HEK293 (cell line): ENCODE data around the gene IGF1R.

Experiments
- CTCF ChIA-PET: fragments of 350-600 bp; formaldehyde crosslinking; extraction: SDS; loops from one replicate; lab custom pipeline; 2021; ENCODE audit warnings: antibody characterized with exemption; lab: Yijun Ruan, JAX
- POLR2A ChIA-PET: fragments of 300-600 bp; formaldehyde crosslinking; extraction: SDS; loops from one replicate; lab custom pipeline; 2020; ENCODE audit warnings: antibody characterized with exemption, inconsistent platforms; lab: Yijun Ruan, JAX
- H3K27ac ChIP-seq: fragments of 200-500 bp; sonication (Bioruptor generic); 2 replicates; pipeline ENCODE4 v1.5.1; 2014; ENCODE audit warnings: low read depth, low read length, control low read depth, inconsistent platforms; ENCODE audit errors: extremely low read depth
- H3K36me3 ChIP-seq, 2 experiments: fragments of 200-500 bp in 1 of 2; sonication (Bioruptor generic) in 1 of 2; 1 replicate in 1 of 2; 2 replicates in 1 of 2; pipeline ENCODE4 v1.5.1; 2014 to 2017; ENCODE audit warnings: inconsistent platforms in 2 of 2, low read length in 2 of 2; ENCODE audit not compliant: control insufficient read depth in 2 of 2, insufficient read depth in 1 of 2
- H3K4me1 ChIP-seq: fragments of 200-500 bp; sonication (Bioruptor generic); 2 replicates; pipeline ENCODE4 v1.5.1; 2014; ENCODE audit warnings: mild to moderate bottlenecking, low read length, inconsistent platforms; ENCODE audit not compliant: control insufficient read depth, insufficient read depth
- H3K4me3 ChIP-seq: 2 replicates; pipeline ENCODE4 v1.5.1; 2011; ENCODE audit warnings: low read depth, mild to moderate bottlenecking, control low read depth, low read length, moderate library complexity
- H3K9me3 ChIP-seq: fragments of 200-500 bp; sonication (Bioruptor generic); 2 replicates; pipeline ENCODE4 v1.5.1; 2014; ENCODE audit warnings: low read depth, low read length, inconsistent platforms; ENCODE audit not compliant: control insufficient read depth, insufficient read depth
- ELK4 ChIP-seq: IDR thresholded peaks from 2 replicates; pipeline ENCODE4 v1.6.1; 2011; ENCODE audit warnings: mild to moderate bottlenecking, low read depth, low read length, borderline replicate concordance
- FEZF1 ChIP-seq: fragments of 450-650 bp; formaldehyde crosslinking; IDR thresholded peaks from 2 replicates; pipeline ENCODE4 v1.5.1; 2016; ENCODE audit warnings: missing biosample characterization, missing genetic modification characterization
- GLIS1 ChIP-seq: fragments of 450-650 bp; formaldehyde crosslinking; IDR thresholded peaks from 2 replicates; pipeline ENCODE4 v1.5.1; 2016; ENCODE audit warnings: missing biosample characterization, missing genetic modification characterization
- HOXD13 ChIP-seq: sonication (generic); formaldehyde crosslinking; IDR thresholded peaks from 2 replicates; pipeline ENCODE4 v1.8.0; 2022; ENCODE audit warnings: missing genetic modification reagents, borderline replicate concordance
- KLF10 ChIP-seq: fragments of 450-650 bp; IDR thresholded peaks from 2 replicates; pipeline ENCODE4 v1.5.1; 2018; ENCODE audit warnings: missing biosample characterization, mild to moderate bottlenecking, missing genetic modification characterization
- RBAK ChIP-seq: fragments of 450-650 bp; formaldehyde crosslinking; IDR thresholded peaks from 2 replicates; pipeline ENCODE4 v1.5.1; 2016; ENCODE audit warnings: missing biosample characterization, missing genetic modification characterization
- SALL2 ChIP-seq: fragments of 450-650 bp; formaldehyde crosslinking; IDR thresholded peaks from 2 replicates; pipeline ENCODE4 v1.5.0; 2017; ENCODE audit warnings: missing biosample characterization, mild to moderate bottlenecking, missing genetic modification characterization, borderline replicate concordance
- SP2 ChIP-seq: fragments of 450-650 bp; formaldehyde crosslinking; IDR thresholded peaks from 2 replicates; pipeline ENCODE4 v1.5.1; 2016; ENCODE audit warnings: missing biosample characterization, missing genetic modification characterization
- SP7 ChIP-seq: fragments of 450-650 bp; formaldehyde crosslinking; IDR thresholded peaks from 2 replicates; pipeline ENCODE4 v1.5.1; 2016; ENCODE audit warnings: missing biosample characterization, missing genetic modification characterization
- TSHZ1 ChIP-seq: fragments of 450-650 bp; formaldehyde crosslinking; IDR thresholded peaks from 2 replicates; pipeline ENCODE4 v1.5.1; 2016; ENCODE audit warnings: missing biosample characterization, missing genetic modification characterization, borderline replicate concordance
- WT1 ChIP-seq: fragments of 450-650 bp; formaldehyde crosslinking; IDR thresholded peaks from 2 replicates; pipeline ENCODE4 v1.5.1; 2016; ENCODE audit warnings: missing biosample characterization, missing genetic modification characterization
- ZEB2 ChIP-seq: fragments of 450-650 bp; formaldehyde crosslinking; IDR thresholded peaks from 2 replicates; pipeline ENCODE4 v1.5.1; 2016; ENCODE audit warnings: missing biosample characterization, missing genetic modification characterization
- ZFP69B ChIP-seq: fragments of 450-650 bp; formaldehyde crosslinking; IDR thresholded peaks from 2 replicates; pipeline ENCODE4 v1.5.1; 2016; ENCODE audit warnings: missing biosample characterization, missing genetic modification characterization
- ZNF155 ChIP-seq: fragments of 450-650 bp; formaldehyde crosslinking; IDR thresholded peaks from 2 replicates; pipeline ENCODE4 v1.5.1; 2016; ENCODE audit warnings: missing biosample characterization, missing genetic modification characterization
- ZNF184 ChIP-seq: fragments of 450-650 bp; IDR thresholded peaks from 2 replicates; pipeline ENCODE4 v1.5.1; 2018; ENCODE audit warnings: missing biosample characterization, mild to moderate bottlenecking, missing genetic modification characterization
- ZNF266 ChIP-seq: fragments of 450-650 bp; formaldehyde crosslinking; IDR thresholded peaks from 2 replicates; pipeline ENCODE4 v1.5.1; 2016; ENCODE audit warnings: missing biosample characterization, missing genetic modification characterization, low read depth
- ZNF558 ChIP-seq: fragments of 450-650 bp; formaldehyde crosslinking; IDR thresholded peaks from 2 replicates; pipeline ENCODE4 v1.5.1; 2016; ENCODE audit warnings: missing biosample characterization, missing genetic modification characterization
- ZNF623 ChIP-seq: fragments of 450-650 bp; formaldehyde crosslinking; IDR thresholded peaks from 2 replicates; pipeline ENCODE4 v1.5.1; 2016; ENCODE audit warnings: missing biosample characterization, missing genetic modification characterization
- ZNF626 ChIP-seq: fragments of 450-650 bp; sonication (Bioruptor Pico); formaldehyde crosslinking; IDR thresholded peaks from 2 replicates; pipeline ENCODE4 v1.5.1; 2018; ENCODE audit warnings: missing biosample characterization, missing genetic modification characterization, inconsistent platforms
- ZNF76 ChIP-seq: fragments of 450-650 bp; formaldehyde crosslinking; IDR thresholded peaks from 2 replicates; pipeline ENCODE4; 2016; ENCODE audit warnings: low read depth, missing biosample characterization, missing genetic modification characterization, borderline replicate concordance
- ZNF768 ChIP-seq: fragments of 450-650 bp; formaldehyde crosslinking; IDR thresholded peaks from 2 replicates; pipeline ENCODE4 v1.5.1; 2018; ENCODE audit warnings: missing biosample characterization, mild to moderate bottlenecking, missing genetic modification characterization
- ZNF777 ChIP-seq: fragments of 450-650 bp; formaldehyde crosslinking; IDR thresholded peaks from 2 replicates; pipeline ENCODE4 v1.5.1; 2017; ENCODE audit warnings: missing biosample characterization, missing genetic modification characterization, borderline replicate concordance
- ZNF843 ChIP-seq: fragments of 450-650 bp; formaldehyde crosslinking; IDR thresholded peaks from 2 replicates; pipeline ENCODE4 v1.5.1; 2016; ENCODE audit warnings: missing biosample characterization, missing genetic modification characterization
- ZSCAN23 ChIP-seq: fragments of 450-650 bp; formaldehyde crosslinking; IDR thresholded peaks from 2 replicates; pipeline ENCODE4 v1.5.1; 2016; ENCODE audit warnings: missing biosample characterization, missing genetic modification characterization
- TF ChIP-seq, protein P1 (sequence below): fragments of 450-650 bp; formaldehyde crosslinking; IDR thresholded peaks from 2 replicates; pipeline ENCODE4 v1.5.1; 2016; ENCODE audit warnings: missing biosample characterization, missing genetic modification characterization
- TF ChIP-seq, protein P2 (sequence below): fragments of 450-650 bp; formaldehyde crosslinking; IDR thresholded peaks from 2 replicates; pipeline ENCODE4 v1.5.1; 2016; ENCODE audit warnings: missing biosample characterization, missing genetic modification characterization, low read depth
- TF ChIP-seq, protein P3 (sequence below): fragments of 450-650 bp; formaldehyde crosslinking; IDR thresholded peaks from 2 replicates; pipeline ENCODE4 v1.5.1; 2016; ENCODE audit warnings: missing biosample characterization, missing genetic modification characterization

Gene IGF1R

DNA sequence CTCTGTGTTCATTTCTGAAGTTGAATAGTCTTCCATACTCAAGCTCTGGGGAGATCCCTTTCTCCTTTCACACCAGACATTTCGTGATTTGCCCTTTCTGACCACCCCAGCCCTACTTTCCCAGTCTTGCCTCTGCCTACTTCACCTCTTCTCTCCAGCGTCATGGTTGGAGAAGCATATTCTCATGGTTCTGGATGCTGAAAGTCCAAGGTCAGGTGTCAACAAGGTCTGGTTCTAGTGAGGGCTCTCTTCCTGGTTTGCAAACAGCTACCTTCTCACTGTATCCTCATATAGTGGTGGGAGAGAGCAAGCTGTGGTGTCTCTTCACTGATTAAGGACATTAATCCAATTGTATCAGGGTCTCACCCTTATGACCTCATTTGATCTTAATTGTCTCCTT is 169.4 kb downstream of the IGF1R start:
- POLR2A ChIA-PET, result no interaction called here
- CTCF ChIA-PET, result interaction anchor here (0.6 to 1.1 kb wide), 7 partner anchors 8 to 98 kb away, joined by 3 to 6 read pairs (median 3); no protein-coding TSS in a partner anchor
- Histone ChIP-seq H3K9me3 (no peaks in the 10 kb centered on the region), H3K27ac (no peak overlapping the region), H3K4me3 (no peak overlapping the region), H3K4me1 (peaks cover 13% of the 10 kb centered on the region), H3K36me3 (no peaks in the 10 kb centered on the region)
- TF ChIP-seq HOXD13 (no peak), ZNF266 (no peak), ZFP69B (tag by site-specific recombination) (no peak), RBAK (no peak), ZNF623 (tag by site-specific recombination) (no peak)
- TF ChIP-seq, protein P1, sequence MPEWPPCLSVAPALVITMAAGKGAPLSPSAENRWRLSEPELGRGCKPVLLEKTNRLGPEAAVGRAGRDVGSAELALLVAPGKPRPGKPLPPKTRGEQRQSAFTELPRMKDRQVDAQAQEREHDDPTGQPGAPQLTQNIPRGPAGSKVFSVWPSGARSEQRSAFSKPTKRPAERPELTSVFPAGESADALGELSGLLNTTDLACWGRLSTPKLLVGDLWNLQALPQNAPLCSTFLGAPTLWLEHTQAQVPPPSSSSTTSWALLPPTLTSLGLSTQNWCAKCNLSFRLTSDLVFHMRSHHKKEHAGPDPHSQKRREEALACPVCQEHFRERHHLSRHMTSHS (tag by site-specific recombination), result no peak
- TF ChIP-seq, all 188 proteins: peak for 0

DNA sequence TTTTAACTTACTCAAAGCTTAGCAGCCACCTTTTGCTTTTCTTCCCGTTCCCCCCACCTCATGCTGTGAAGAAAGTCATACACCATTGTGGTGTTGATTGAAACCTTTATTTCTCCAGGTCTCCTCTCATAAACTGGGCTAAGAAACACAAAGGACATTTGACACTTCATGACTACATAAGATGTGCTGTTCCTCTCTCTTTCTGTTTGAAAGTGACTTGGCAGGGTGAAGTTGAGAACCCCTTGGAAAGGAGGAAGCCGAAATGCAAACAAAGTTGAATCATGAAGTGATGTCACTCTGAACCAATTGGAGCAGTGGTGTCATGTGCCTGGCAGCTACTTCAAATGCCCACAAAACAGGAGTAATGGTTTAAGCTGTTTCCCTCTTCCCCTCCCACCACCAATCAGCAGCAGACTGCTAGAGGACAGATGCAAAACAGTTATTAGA is 174.7 kb downstream of the IGF1R start:
- no peaks in the 10 kb centered on the region; a peak in 1 of 3 replicates for H3K36me3 ChIP-seq
- ChIA-PET POLR2A (interaction anchor here (0.9 kb wide), 1 partner anchor 52 kb away, joined by 3 read pairs; no protein-coding TSS in a partner anchor), CTCF (interaction anchor here (1.1 to 1.8 kb wide), 3 partner anchors 11 to 81 kb away, joined by 3 to 6 read pairs (median 3); no protein-coding TSS in a partner anchor)
- H3K9me3 ChIP-seq, result no peaks in the 10 kb centered on the region; the same call in 1 of the 2 replicates
- H3K4me1 ChIP-seq, result peaks cover 19% of the 10 kb centered on the region
- H3K27ac ChIP-seq, result peak overlapping the region; percentile 61
- no peak overlapping the region; the same call in 1 of the 2 replicates for H3K4me3 ChIP-seq
- TF ChIP-seq FEZF1 (tag by site-specific recombination) (peak; percentile 92), ZFP69B (tag by site-specific recombination) (peak; percentile 69), TSHZ1 (tag by site-specific recombination) (peak; percentile 81), ELK4 (no peak), RBAK (0 out of 2 replicates have a peak, but pooled peaks have one; percentile 18), ZNF184 (peak; percentile 69), ZNF768 (no peak), ZNF777 (tag by site-specific recombination) (no peak), ZNF558 (tag by site-specific recombination) (0 out of 2 replicates have a peak, but pooled peaks have one; percentile 32), ZEB2 (peak; percentile 85), ZNF626 (tag by site-specific recombination) (0 out of 2 replicates have a peak, but pooled peaks have one; percentile 29), SALL2 (tag by site-specific recombination) (no peak), KLF10 (tag by site-specific recombination) (no peak; the same call in 1 of the 2 replicates), SP2 (tag by site-specific recombination) (peak; percentile 65), ZNF155 (tag by site-specific recombination) (no peak), WT1 (tag by site-specific recombination) (peak; percentile 87), GLIS1 (0 out of 2 replicates have a peak, but pooled peaks have one; percentile 16), ZNF843 (tag by site-specific recombination) (peak; percentile 88), ZSCAN23 (peak; percentile 51; the same call in 1 of the 2 replicates), SP7 (tag by site-specific recombination) (peak; percentile 94), ZNF76 (peak; percentile 30; the same call in 1 of the 2 replicates)
- TF ChIP-seq, protein P2, sequence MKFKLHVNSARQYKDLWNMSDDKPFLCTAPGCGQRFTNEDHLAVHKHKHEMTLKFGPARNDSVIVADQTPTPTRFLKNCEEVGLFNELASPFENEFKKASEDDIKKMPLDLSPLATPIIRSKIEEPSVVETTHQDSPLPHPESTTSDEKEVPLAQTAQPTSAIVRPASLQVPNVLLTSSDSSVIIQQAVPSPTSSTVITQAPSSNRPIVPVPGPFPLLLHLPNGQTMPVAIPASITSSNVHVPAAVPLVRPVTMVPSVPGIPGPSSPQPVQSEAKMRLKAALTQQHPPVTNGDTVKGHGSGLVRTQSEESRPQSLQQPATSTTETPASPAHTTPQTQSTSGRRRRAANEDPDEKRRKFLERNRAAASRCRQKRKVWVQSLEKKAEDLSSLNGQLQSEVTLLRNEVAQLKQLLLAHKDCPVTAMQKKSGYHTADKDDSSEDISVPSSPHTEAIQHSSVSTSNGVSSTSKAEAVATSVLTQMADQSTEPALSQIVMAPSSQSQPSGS (tag by site-specific recombination), result peak; percentile 93
- TF ChIP-seq, protein P3, sequence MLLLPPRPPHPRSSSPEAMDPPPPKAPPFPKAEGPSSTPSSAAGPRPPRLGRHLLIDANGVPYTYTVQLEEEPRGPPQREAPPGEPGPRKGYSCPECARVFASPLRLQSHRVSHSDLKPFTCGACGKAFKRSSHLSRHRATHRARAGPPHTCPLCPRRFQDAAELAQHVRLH (tag by site-specific recombination), result peak; percentile 50; the same call in 1 of the 2 replicates
